HepG2 (cell line): Measurements from ENCODE around the gene CEP19. TPM values are rescaled to one million over a fixed set of nuclear protein-coding genes. Genes with fewer than 3 reads are reported as not detected.

Source experiments
- ATRX ChIP-seq: sonication (generic); formaldehyde crosslinking; IDR thresholded peaks from 2 replicates; pipeline ENCODE4 v1.4.0; 2020; ENCODE audit warnings: missing genetic modification reagents, borderline replicate concordance
- KLF13 ChIP-seq: sonication (generic); formaldehyde crosslinking; IDR thresholded peaks from 2 replicates; pipeline ENCODE4 v1.4.0; 2020; ENCODE audit warnings: mild to moderate bottlenecking, missing genetic modification reagents
- NAIF1 ChIP-seq: sonication (generic); formaldehyde crosslinking; IDR thresholded peaks from 2 replicates; pipeline ENCODE4 v1.5.0; 2020; ENCODE audit warnings: mild to moderate bottlenecking, missing genetic modification reagents, borderline replicate concordance
- PRMT3 ChIP-seq: sonication (generic); formaldehyde crosslinking; IDR thresholded peaks from 2 replicates; pipeline ENCODE4 v1.8.1; 2022; ENCODE audit warnings: low read depth, mild to moderate bottlenecking, moderate library complexity, missing genetic modification reagents, borderline replicate concordance
- RBFOX2 ChIP-seq: fragments of 200-400 bp; formaldehyde crosslinking; IDR thresholded peaks from 2 replicates; pipeline ENCODE4 v1.6.1; 2017; ENCODE audit warnings: low read depth, mild to moderate bottlenecking, low read length
- SKI ChIP-seq: fragments of 450-650 bp; IDR thresholded peaks from one replicate; pipeline ENCODE4 v1.6.1; 2018; ENCODE audit warnings: mild to moderate bottlenecking; ENCODE audit not compliant: partially characterized antibody
- SOX6 ChIP-seq, 2 experiments: fragments of 450-650 bp in 1 of 2; sonication (generic) in 1 of 2; formaldehyde crosslinking in 1 of 2; IDR thresholded peaks; 2 replicates each; pipeline versions ENCODE4 v1.4.0 to v1.6.1; 2017 to 2020; ENCODE audit warnings: antibody characterized with exemption in 1 of 2, mild to moderate bottlenecking in 1 of 2, missing genetic modification reagents in 1 of 2
- SRY ChIP-seq: sonication (generic); formaldehyde crosslinking; IDR thresholded peaks from 2 replicates; pipeline ENCODE4 v1.8.0; 2022; ENCODE audit warnings: mild to moderate bottlenecking, missing genetic modification reagents
- TBL1XR1 ChIP-seq: fragments of 150-350 bp; IDR thresholded peaks from 2 replicates; pipeline ENCODE4 v1.6.1; 2014; ENCODE audit warnings: borderline replicate concordance, low read length; ENCODE audit not compliant: partially characterized antibody
- ZBTB42 ChIP-seq: sonication (generic); formaldehyde crosslinking; IDR thresholded peaks from 2 replicates; pipeline ENCODE4 v1.5.0; 2020; ENCODE audit warnings: mild to moderate bottlenecking, missing genetic modification reagents
- ZNF101 ChIP-seq: sonication (generic); formaldehyde crosslinking; IDR thresholded peaks from 2 replicates; pipeline ENCODE4 v1.4.0; 2020; ENCODE audit warnings: mild to moderate bottlenecking, low read depth, missing genetic modification reagents, borderline replicate concordance
- ZNF317 ChIP-seq: sonication (generic); formaldehyde crosslinking; IDR thresholded peaks from 2 replicates; pipeline ENCODE4 v1.5.0; 2020; ENCODE audit warnings: mild to moderate bottlenecking, missing genetic modification reagents
- ZNF597 ChIP-seq: sonication (generic); formaldehyde crosslinking; IDR thresholded peaks from 2 replicates; pipeline ENCODE4 v1.5.0; 2020; ENCODE audit warnings: missing genetic modification reagents
- ZNF687 ChIP-seq: sonication (generic); formaldehyde crosslinking; IDR thresholded peaks from 2 replicates; pipeline ENCODE4 v1.5.1; 2020; ENCODE audit warnings: mild to moderate bottlenecking, missing genetic modification reagents, moderate library complexity
- ZNF7 ChIP-seq: IDR thresholded peaks from 2 replicates; pipeline ENCODE4 v1.6.1; 2016; ENCODE audit warnings: missing biosample characterization, missing genetic modification reagents
- ZNF780A ChIP-seq: sonication (generic); formaldehyde crosslinking; IDR thresholded peaks from 2 replicates; pipeline ENCODE4 v1.8.0; 2022; ENCODE audit warnings: mild to moderate bottlenecking, missing genetic modification reagents, moderate library complexity
- polyA plus RNA-seq, 8 experiments: library from polyadenylated mRNA; depleted of rRNA in 3 of 8; stranded (reverse) in 7 of 8; unstranded in 1 of 8; fragments of >200 nt; fragmentation: Illumina TruSeq in 4 of 8; extraction: Trizol in 4 of 8; gene quantifications; 2 replicates each; pipeline versions ENCODE4 v1.2.1 to v1.2.3, GENCODE V29; 2011 to 2016; ENCODE audit warnings: low read depth in 4 of 8, missing spikeins in 1 of 8, mixed read lengths in 1 of 8; ENCODE audit not compliant: insufficient read depth in 1 of 8
- total RNA-seq, 5 experiments: library from RNA; depleted of rRNA; stranded (reverse); fragments of >200 nt; fragmentation: Illumina TruSeq; extraction: Trizol; gene quantifications; 2 replicates each; pipeline ENCODE4 v1.2.3, GENCODE V29; 2016; ENCODE audit warnings: low read depth in 1 of 5
- TF ChIP-seq, protein P1 (sequence below): sonication (generic); formaldehyde crosslinking; IDR thresholded peaks from 2 replicates; pipeline ENCODE4 v1.5.0; 2020; ENCODE audit warnings: mild to moderate bottlenecking, missing genetic modification reagents, moderate library complexity
- TF ChIP-seq, protein P2 (sequence below): sonication (generic); formaldehyde crosslinking; IDR thresholded peaks from 2 replicates; pipeline ENCODE4 v1.9.0; 2021; ENCODE audit warnings: missing genetic modification reagents, mild to moderate bottlenecking, borderline replicate concordance
- TF ChIP-seq, protein P3 (sequence below): IDR thresholded peaks from 2 replicates; pipeline ENCODE4 v1.6.1; 2018; ENCODE audit warnings: missing genetic modification reagents

The CEP19 gene
- total and polyA plus RNA-seq, 2 of the 13 experiments (the other 11 are each of a cell fraction or from before 2014, with no cell fraction given), result 0.48 to 1.2 TPM

DNA sequence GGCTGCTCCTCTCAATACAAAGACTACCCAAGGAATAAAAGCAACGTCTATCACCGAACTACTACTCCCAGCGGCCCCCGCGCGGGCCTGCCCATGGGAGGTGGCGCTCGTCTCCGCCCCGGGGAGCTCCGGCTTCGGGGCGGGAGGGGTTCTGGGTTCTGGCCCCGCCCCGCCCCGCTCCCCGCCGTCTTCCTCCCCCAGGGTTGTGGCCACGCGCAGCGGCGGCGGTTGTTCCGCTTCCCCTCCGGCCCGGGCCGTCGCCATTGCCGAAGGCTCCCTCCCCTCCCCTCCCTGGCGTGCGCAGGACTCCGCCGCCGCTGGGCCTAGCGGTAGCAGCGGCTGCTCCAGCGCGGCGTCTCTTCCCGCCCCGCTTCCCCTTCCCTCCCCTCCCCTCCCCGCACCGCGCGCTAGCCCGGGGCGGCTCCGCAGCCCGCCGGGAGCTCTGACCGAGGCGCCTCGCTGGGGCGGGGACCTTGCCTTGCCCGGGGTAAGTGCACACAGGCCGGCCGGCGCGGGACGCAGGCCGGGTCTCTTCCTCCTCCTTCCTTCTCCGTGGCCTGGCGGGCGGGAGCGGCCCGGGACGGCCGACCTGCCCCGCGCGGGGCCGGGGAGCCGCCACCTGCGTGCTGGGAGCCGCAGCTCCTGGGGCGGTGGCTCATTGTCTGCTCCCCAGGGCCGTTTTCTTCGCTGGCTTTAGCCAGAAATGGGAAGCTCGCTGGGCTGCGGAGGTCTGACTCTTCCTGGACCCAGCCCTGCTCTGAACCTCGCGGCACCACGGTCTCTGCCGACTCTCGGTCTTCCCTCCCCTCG is 27.8 kb upstream of the CEP19 start, which contains the start of gene PAK2 (continued):
- TF ChIP-seq, protein P1, sequence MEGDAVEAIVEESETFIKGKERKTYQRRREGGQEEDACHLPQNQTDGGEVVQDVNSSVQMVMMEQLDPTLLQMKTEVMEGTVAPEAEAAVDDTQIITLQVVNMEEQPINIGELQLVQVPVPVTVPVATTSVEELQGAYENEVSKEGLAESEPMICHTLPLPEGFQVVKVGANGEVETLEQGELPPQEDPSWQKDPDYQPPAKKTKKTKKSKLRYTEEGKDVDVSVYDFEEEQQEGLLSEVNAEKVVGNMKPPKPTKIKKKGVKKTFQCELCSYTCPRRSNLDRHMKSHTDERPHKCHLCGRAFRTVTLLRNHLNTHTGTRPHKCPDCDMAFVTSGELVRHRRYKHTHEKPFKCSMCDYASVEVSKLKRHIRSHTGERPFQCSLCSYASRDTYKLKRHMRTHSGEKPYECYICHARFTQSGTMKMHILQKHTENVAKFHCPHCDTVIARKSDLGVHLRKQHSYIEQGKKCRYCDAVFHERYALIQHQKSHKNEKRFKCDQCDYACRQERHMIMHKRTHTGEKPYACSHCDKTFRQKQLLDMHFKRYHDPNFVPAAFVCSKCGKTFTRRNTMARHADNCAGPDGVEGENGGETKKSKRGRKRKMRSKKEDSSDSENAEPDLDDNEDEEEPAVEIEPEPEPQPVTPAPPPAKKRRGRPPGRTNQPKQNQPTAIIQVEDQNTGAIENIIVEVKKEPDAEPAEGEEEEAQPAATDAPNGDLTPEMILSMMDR (CRISPR knock-in tag), result 0 out of 2 replicates have a peak, but pooled peaks have one; percentile 23
- TF ChIP-seq ZNF597 (CRISPR knock-in tag) (no peak), ZNF687 (CRISPR knock-in tag) (peak; percentile 69), KLF13 (CRISPR knock-in tag) (no peak), ZNF317 (CRISPR knock-in tag) (no peak), ZNF7 (CRISPR knock-in tag) (no peak), RBFOX2 (peak; percentile 86), SOX6 (IDR thresholded peaks at IDR 0.05) (no peak), SOX6 (CRISPR knock-in tag; IDR thresholded peaks at IDR 0.05) (no peak; the same call in 1 of the 2 replicates), ZNF780A (CRISPR knock-in tag) (no peak), SKI (no peak), ZBTB42 (CRISPR knock-in tag) (no peak; the same call in 1 of the 2 replicates), PRMT3 (CRISPR knock-in tag) (no peak), NAIF1 (CRISPR knock-in tag) (no peak), TBL1XR1 (peak; percentile 13), SRY (CRISPR knock-in tag) (peak; percentile 3; the same call in 1 of the 2 replicates), ATRX (no peak), ZNF101 (CRISPR knock-in tag) (no peak)
- TF ChIP-seq, protein P2, sequence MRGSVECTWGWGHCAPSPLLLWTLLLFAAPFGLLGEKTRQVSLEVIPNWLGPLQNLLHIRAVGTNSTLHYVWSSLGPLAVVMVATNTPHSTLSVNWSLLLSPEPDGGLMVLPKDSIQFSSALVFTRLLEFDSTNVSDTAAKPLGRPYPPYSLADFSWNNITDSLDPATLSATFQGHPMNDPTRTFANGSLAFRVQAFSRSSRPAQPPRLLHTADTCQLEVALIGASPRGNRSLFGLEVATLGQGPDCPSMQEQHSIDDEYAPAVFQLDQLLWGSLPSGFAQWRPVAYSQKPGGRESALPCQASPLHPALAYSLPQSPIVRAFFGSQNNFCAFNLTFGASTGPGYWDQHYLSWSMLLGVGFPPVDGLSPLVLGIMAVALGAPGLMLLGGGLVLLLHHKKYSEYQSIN (CRISPR knock-in tag), result no peak
- TF ChIP-seq, protein P3, sequence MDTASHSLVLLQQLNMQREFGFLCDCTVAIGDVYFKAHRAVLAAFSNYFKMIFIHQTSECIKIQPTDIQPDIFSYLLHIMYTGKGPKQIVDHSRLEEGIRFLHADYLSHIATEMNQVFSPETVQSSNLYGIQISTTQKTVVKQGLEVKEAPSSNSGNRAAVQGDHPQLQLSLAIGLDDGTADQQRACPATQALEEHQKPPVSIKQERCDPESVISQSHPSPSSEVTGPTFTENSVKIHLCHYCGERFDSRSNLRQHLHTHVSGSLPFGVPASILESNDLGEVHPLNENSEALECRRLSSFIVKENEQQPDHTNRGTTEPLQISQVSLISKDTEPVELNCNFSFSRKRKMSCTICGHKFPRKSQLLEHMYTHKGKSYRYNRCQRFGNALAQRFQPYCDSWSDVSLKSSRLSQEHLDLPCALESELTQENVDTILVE, result peak; percentile 93
